Measurements from ENCODE around the gene PPP2R5C. TPM values are rescaled to one million over a fixed set of nuclear protein-coding genes. Genes with fewer than 3 reads are reported as not detected.

Gene PPP2R5C
- total RNA-seq, 2 donors from 2014 or later = 126 to 142 TPM

DNA sequence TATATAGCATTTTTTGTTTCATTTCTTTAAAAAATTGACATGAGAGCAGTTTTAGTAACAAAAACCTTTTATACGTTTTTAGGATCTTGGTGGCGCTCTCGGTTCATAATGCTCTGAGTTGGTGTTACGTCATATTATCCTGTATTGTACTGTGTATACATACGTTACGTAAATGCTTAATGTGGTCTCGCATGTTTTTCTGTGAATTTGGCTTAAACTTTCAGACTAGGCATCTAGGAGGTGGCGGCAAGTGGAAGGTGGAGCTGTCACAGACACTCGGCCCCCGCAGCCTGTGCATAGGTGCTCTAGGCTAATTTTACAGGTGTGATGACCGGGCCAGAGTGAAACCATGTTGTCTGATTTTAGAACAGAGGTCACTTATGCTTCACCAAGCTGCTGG, 60.0 kb downstream of the PPP2R5C start:
- intact Hi-C loops (cut with DNase I) = loop anchor here in 1 of 2 donors (10.0 kb wide), 1 partner anchor 47 kb away; no protein-coding TSS in a partner anchor
- DNase-seq (no peak), ATAC-seq (no peak)

DNA sequence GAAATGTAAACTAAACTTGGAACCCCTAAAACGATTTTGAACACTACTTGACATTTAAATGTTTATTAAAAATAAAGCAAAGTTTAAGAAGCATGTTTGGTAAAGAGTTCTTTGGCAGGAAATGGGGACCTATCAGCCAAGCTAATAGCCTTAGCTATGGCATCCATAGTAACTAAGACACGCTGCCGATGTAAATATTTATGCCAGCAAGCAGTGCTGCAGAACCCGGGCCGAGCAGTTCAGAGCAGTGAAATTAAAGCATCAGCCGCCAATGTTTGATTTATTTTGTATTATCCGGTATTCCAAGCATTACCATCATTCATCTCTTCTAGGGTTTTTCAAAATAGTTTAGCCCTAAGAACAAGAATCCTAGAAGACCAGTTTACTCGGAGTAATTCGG, 61.6 kb downstream of the PPP2R5C start:
- DNase-seq (no peak), ATAC-seq (no peak)
- intact Hi-C loops (cut with DNase I) = loop anchor here in 1 of 2 donors (10.0 kb wide), 1 partner anchor 48 kb away; no protein-coding TSS in a partner anchor

DNA sequence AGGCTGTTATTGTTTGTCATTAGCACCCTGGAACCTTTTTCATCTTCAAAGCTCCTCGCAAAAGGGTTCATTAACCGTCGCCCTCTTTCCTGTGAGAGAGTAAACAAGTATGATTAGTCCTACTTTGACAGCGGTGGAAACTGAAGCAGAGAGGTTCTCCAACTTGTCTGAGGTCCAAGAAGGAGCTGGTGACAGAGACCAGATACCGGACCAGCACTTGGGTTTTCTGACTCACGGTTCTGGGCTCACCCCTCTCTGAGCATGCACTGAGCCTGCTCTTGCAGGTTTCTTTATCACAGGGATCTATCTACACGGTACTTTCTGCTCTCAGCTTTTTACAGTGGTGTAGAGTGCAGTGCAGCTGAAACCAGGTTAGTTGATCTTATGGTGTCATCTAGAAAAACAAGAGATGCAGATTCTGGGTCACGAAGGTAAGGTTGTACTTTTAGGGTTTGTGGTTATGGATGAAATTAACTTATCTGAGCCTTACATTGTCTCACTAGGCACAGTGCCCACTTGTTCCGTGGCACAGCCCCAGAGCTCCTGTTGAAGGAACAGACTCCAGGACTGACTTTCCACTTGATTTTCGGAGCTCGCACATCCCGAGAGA, 62.1 kb downstream of the PPP2R5C start:
- ATAC-seq (peak; percentile 31 to 73), DNase-seq (no peak)
- intact Hi-C loops (cut with DNase I) = loop anchor here in 1 of 2 donors (10.0 kb wide), 1 partner anchor 49 kb away; no protein-coding TSS in a partner anchor

DNA sequence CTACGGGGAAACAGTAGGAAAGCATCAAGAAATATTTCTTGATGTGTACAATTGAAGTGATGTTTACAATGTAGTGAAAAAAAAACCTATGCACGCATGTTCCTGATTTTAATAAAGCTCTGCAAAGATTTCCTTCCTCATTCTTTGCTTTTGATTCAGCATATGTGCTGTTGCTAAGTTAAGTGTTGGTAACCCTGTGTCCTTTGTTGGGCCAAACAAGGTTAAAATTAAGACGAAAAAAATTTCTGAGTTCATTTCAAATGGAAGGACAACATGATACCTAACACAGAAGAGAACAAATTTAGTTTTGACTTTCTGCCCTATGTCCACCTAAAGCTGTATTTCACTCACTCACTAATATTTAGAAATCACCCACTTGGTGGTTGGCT, 62.8 kb downstream of the PPP2R5C start:
- intact Hi-C loops (cut with DNase I) = loop anchor here in 1 of 2 donors (10.0 kb wide), 1 partner anchor 50 kb away; no protein-coding TSS in a partner anchor
- ATAC-seq = peak in 1 of 2 donors; percentile 6
- DNase-seq = no peak

DNA sequence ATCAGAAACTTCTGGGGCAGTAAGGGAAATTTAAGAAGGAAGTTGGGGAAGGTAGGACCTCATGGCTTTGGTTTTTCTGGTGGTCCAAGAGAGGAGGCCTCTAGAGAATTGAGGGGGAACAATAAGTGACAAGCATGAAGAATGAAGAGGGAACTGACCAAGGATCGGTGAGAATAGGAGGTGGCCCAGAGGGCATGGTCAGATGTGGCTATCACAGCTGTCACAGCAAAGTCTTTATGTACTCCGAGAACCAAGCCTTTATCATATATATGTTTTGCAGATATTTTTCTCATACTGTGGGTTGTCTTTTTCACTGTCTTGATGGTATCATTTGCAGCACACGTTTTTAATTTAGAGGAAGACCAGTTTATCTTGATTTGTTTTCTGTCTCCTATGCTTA, 64.3 kb downstream of the PPP2R5C start:
- ATAC-seq = no peak
- DNase-seq = no peak
- intact Hi-C loops (cut with DNase I) = loop anchor here in 1 of 2 donors (10.0 kb wide), 1 partner anchor 51 kb away; no protein-coding TSS in a partner anchor

DNA sequence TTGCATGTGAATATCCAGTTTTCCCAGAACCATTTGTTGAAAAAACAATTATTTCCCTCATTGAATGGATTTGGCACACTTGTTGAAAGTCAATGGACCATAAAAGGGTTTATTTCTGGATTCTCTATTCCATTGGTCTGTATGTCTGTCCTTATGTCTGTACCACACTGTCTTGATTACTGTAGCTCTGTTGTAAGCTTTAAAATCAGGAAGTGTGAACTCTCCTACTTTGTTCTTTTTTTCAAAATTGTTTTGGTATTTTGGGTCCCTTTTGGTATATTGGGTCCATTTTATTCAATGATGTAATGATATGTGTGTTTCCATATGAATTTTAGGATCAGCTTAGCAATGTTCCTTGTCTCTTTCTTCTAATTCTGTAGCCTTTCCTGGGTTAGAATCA, 64.8 kb downstream of the PPP2R5C start:
- intact Hi-C loops (cut with DNase I) = loop anchor here in 1 of 2 donors (10.0 kb wide), 1 partner anchor 52 kb away; no protein-coding TSS in a partner anchor
- no peak for DNase-seq
- ATAC-seq = no peak

DNA sequence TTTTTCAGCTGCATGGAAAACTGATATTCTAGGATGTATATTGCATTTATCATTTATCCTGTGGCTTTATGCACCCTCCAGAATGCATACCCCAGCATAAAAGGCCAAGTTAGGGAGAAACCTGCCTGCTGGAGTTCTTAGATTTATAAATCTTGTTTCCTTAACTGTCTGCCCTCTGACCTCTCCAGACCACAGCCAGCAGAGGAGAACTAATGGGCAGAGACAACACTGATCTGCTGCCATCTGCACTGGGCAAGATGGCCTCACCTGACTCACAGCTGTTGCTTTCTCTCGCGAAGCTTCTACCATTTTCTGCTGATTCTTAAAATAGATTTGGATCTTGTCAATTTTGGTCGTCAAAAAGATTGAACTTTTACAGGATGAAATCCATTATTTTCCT, 65.8 kb downstream of the PPP2R5C start:
- ATAC-seq (no peak), DNase-seq (no peak)
- intact Hi-C loops (cut with DNase I) = loop anchor here in 1 of 2 donors (10.0 kb wide), 1 partner anchor 52 kb away; no protein-coding TSS in a partner anchor

DNA sequence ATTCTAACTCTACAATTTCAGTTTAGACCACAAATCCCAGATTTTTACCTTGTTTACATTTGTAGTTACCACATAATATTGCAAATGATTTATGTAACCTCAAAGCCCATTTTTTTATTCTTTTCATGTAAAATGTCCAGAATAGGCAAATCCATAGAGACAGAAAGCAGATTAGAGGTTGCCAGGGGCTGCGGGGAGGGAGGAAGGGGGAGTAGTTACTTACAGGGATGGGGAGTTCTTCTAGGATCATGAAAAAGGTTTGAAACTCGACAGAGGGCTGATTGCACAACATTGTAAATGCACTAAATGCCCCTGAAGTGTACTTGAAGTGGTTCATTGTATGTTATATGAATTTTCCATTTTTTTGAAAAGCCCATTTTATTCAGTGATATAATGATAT, 66.5 kb downstream of the PPP2R5C start:
- intact Hi-C loops (cut with DNase I) = loop anchor here in 1 of 2 donors (10.0 kb wide), 1 partner anchor 53 kb away; no protein-coding TSS in a partner anchor
- DNase-seq (no peak), ATAC-seq (no peak)

DNA sequence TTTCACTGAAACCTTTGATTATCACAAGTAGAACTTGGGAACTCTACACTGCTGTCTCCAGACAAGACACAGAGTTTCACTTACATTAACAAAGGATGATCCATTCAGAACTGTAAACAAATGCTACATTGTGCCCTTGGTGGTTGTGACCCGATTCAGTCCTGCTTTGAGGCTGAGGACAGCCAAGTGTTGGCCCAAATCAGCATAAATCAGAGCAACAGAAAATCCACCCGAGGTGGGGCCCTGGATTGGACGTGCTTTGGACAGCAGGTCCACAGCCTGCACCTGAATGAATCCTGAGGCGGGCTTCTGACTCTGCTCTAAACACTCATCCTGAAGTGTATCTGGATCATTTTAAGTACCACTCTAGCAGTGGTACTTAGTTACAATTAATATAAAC, 68.8 kb downstream of the PPP2R5C start:
- ATAC-seq (no peak), DNase-seq (no peak)
- intact Hi-C loops (cut with DNase I) = no loop called here

DNA sequence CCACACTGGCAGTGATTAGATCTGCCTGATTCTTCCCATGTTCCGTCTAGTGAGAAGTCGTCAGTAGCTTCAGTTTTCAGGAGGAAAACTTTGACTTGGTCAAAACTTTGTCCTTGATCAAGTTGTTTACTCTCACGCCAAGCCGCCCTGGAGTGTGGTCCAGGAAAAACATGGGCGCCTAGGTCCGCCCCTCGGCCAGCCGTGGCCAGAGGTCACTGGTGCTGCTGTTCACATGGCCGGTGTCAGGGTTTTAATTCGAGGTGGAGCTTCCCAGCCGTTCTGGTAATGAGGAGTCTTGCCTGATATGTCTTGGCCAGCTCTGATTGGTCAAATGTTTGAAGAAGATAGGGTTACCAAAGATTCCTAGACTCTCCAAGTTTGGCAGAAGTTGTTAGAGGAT, 71.5 kb downstream of the PPP2R5C start:
- intact Hi-C loops (cut with DNase I) = no loop called here
- no peak for DNase-seq
- no peak for ATAC-seq

DNA sequence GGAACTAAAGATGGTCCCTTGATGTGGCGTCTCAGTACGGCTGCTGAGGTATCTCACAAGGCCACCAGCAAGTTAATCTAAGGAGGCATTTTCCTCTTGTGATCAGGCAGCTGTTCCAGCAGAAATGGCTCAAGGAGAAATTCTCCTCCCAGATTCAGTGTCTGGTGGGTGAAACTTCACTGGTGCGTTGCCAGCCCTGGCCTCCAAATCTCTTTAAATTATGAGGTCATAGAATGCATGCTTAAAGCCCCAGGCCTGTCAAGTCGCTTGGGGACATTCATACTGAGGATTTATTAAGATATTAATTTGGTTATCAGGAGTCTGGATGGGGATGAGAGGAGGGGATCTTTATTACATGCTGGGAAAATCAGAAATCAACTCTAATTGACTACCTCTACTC, 72.9 kb downstream of the PPP2R5C start:
- DNase-seq (no peak), ATAC-seq (no peak)
- intact Hi-C loops (cut with DNase I) = no loop called here

DNA sequence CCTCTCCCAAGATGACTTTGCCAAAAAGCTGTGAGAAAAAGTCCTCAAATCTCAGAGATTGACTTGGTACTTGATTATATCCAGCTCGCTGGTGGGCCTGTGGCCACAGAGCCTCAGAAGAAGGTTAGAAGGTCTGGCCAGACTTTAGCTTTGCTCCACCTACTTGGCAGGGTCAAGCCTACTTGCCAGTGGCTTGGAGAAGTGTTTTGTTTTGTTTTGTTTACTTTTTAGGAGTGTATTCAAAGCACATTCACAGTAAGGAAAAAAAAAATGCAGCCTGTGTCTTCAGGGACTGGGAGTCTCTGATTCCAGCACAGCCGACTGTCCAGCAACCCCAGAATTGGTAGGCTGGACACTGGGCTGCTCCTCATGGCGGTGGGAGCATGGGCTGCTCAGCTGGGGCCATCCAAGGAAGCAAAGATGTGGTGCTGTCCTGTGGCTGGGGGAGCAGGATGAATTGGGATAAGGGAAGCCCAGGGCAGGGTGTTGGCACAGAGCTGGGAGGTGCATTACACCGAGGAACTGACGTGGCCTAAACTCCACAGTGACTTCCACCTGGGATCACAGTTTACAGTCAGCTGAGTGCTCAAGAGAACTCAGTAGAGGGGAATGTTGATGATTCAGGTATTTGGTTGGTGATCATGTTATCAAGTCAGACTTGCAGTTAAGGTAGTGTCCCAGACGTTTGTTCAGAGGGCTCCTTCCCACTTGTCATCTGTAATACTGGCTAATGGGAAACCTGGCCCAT, 73.5 kb downstream of the PPP2R5C start:
- no peak for DNase-seq
- intact Hi-C loops (cut with DNase I) = no loop called here
- ATAC-seq = peak in 1 of 2 donors; percentile 18

DNA sequence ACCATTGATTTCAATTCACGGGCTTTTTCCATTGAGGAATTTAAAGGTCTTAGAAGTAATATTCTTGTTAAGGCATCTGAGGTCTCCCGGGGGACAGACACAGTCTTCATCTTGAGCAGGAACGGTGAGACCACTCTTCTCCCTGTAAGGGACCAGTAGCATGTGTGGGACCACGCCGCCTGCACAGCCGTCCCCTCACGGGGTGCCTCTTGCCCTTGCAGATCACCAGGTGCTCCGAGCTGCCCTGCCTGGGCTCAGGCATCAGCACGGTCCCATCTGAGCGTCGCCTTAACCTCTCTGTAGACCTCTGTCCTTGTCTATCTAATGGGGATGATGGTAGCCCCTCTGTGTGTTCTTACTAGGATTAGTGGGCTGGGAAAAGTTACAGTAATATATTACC, 74.1 kb downstream of the PPP2R5C start:
- DNase-seq (no peak), ATAC-seq (peak in 1 of 2 donors; percentile 24)
- intact Hi-C loops (cut with DNase I) = no loop called here

DNA sequence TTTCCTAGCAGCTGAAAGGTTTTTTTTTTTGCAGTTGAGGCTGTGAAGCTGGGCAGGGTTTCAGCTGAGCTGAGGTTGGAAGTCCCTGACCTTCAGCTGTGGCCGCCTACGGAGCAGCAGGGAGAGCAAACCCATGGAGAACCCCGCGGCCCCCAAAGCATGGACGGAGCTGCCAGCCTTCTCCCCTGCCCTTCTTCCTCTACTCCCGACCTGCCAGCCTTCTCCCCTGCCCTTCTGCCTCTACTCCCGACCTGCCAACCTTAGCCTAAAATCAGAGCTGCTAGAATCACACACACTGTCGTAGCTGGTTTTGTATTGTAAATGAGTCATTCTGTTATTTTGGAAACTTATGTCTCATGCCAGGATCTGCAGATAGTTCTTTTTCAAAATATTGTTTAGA, 74.6 kb downstream of the PPP2R5C start:
- ATAC-seq = peak; percentile 65 to 73
- DNase-seq = no peak
- intact Hi-C loops (cut with DNase I) = no loop called here

DNA sequence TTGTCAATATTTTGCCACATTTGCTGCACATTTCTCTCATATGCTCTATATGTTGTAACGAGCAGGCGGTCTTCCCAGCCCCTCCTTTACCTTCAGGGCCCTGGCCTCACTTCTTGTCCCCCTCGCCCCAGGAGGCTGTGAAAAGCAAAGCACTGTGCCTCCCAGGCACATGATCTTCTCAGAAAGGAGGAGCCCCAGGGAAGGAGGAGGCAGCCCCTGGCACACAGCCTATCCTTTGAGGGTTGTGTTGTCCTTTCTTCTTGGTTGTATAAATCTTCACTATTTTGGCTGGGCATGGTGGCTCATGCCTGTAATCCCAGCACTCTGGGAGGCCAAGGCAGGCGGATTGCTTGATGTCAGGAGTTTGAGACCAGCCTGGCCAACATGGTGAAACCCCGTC, 77.0 kb downstream of the PPP2R5C start:
- intact Hi-C loops (cut with DNase I) = no loop called here
- DNase-seq (no peak), ATAC-seq (no peak)

DNA sequence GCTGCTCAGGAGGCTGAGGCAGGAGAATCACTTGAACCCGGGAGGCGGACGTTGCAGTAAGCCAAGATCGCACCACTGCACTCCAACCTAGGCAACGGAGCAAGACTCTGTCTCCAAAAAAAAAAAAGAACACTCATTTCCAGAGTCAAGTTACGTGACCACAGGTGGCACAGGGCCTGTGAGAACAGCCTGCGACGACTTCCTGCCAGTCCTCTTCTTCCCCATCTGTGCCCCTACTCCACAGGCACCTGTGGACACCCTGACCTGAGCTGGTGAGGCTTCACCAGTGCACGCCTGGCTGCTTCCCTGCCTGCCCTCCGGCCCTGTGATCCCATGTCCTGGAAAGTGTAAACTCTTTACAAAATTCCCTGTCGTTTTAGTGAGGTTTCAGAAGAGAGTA, 77.7 kb downstream of the PPP2R5C start:
- intact Hi-C loops (cut with DNase I) = no loop called here
- ATAC-seq = no peak
- no peak for DNase-seq

DNA sequence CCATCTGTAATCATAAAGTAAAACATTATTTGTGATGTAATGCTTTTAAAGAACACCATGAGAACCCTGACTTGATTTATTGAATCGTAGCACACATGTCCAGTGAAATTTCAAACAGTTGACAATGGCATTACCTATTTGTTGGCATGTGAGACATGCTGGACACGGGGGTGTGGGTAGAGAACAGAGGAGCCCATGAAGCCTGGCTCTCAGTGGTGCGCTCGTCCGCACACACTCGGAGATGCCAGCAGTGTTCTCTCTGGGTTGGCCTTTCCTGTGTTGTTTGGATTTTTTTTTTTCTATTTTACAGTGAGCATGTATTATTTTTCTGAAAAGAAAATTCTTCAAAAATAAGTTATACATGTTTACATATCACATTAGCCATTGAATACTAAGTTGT, 78.2 kb downstream of the PPP2R5C start:
- DNase-seq = no peak
- ATAC-seq = no peak
- intact Hi-C loops (cut with DNase I) = no loop called here

DNA sequence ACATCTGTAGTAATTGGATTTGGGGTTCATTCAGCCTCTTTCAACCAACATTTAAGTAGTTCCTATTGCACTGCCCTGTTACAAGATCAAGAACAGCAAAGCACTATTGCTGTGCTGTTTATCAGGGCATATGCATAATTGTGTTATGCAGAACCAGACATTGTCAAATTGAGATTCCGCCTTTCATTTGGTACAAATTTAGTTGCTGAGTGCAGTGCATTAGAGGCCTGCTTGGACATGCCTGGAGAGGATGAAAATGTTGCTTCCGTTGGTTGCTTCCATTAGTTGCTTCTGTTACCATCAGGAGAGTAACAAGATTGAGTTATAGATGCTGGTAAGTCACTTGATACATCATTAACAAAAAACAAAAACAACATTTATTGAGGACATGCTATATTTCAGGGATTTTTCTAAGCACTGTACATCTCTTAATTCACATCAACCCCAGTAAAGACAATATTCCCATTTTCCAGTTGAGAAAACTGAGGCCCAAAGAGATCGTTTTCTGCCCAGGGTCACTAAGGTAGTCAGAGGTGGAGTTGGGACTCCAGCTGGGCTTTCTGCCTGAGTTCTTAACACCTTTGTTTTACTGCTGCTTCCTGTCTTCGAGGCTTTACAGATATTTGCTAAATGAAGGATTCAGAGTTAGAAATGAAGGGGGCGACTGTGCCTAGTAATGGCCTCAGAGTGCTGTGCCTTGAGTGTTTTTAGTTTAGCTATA, 79.3 kb downstream of the PPP2R5C start:
- DNase-seq (no peak), ATAC-seq (no peak)
- intact Hi-C loops (cut with DNase I) = no loop called here

DNA sequence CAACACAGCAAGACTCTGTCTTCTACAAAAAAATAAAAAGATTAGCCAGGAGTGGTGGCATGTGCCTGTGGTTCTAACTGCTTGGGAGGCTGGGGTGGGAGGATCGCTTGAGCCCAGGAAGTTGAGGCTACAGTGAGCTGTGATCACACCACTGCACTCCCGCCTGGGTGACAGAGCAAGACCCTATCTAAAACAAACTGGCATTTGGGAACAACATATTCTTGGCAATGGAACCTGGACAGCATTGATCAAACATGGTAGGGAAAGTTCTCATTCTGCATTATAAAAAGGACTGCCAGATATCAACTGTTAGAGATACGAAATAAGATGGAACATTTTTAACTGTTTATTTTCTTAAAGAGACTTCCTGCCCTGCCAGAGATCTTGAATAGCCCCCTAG, 81.5 kb downstream of the PPP2R5C start:
- DNase-seq (no peak), ATAC-seq (no peak)
- intact Hi-C loops (cut with DNase I) = no loop called here

DNA sequence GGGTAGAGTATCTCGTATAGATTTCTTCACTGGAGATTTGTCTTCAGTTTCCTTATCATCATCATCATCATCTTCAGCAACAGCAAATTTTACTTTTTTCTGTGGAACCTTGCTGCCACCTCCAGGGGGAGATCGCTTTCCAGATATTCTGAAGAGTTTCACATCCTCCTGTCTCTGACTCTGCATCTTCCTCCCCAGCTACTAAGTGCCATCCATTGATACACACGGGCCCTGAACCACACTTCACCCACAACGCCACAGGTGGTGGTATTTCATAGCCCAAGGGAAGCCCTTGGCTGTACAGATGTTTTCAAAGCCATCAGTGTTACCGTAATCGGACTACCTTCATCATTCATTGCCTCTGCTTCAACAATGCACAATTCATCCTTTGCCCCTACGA, 82.2 kb downstream of the PPP2R5C start:
- ATAC-seq (no peak), DNase-seq (no peak)
- intact Hi-C loops (cut with DNase I) = no loop called here
